Neural progenitor cell (in vitro differentiated cells): ENCODE data around the gene BLCAP. TPM values are rescaled to one million over a fixed set of nuclear protein-coding genes. Genes with fewer than 3 reads are reported as not detected.
"Not testable (repeated sequence)": the region's sequence is repeated elsewhere in the genome, so short reads cannot be mapped to it uniquely, and the experiment has no call there.

Experiments
- DNase-seq: peaks from one replicate; pipeline ENCODE4 v3.0.0-alpha.2; 2016; ENCODE audit warnings: low spot score
- H2AFZ ChIP-seq: fragments of 200-600 bp; sonication (generic); replicated peaks from 2 replicates; pipeline ENCODE4 v1.6.1; 2016; ENCODE audit warnings: antibody characterized with exemption
- H3F3A ChIP-seq: fragments of 200-600 bp; sonication (generic); 2 replicates; pipeline ENCODE4 v1.6.1; 2016; ENCODE audit warnings: antibody characterized with exemption, low read depth
- H3K27ac ChIP-seq: fragments of 200-600 bp; sonication (generic); 2 replicates; pipeline ENCODE4 v1.5.1; 2016; ENCODE audit warnings: mild to moderate bottlenecking
- H3K27me3 ChIP-seq: fragments of 200-600 bp; sonication (generic); 2 replicates; pipeline ENCODE4 v1.6.1; 2016; ENCODE audit warnings: mild to moderate bottlenecking, moderate library complexity
- H3K36me3 ChIP-seq: fragments of 200-600 bp; sonication (generic); 2 replicates; pipeline ENCODE4 v1.5.1; 2016
- H3K4me1 ChIP-seq: fragments of 200-600 bp; sonication (generic); 2 replicates; pipeline ENCODE4 v1.6.1; 2016; ENCODE audit warnings: mixed run types
- H3K4me2 ChIP-seq: fragments of 200-600 bp; sonication (generic); 2 replicates; pipeline ENCODE4 v1.6.1; 2016
- H3K4me3 ChIP-seq: fragments of 200-600 bp; sonication (generic); 2 replicates; pipeline ENCODE4 v1.5.1; 2016
- H3K79me2 ChIP-seq: fragments of 200-600 bp; sonication (generic); 2 replicates; pipeline ENCODE4 v1.6.1; 2016; ENCODE audit warnings: low read depth
- H3K9ac ChIP-seq: fragments of 200-600 bp; sonication (generic); 2 replicates; pipeline ENCODE4 v1.6.1; 2016
- H3K9me3 ChIP-seq: fragments of 200-600 bp; sonication (generic); 2 replicates; pipeline ENCODE4 v1.5.1; 2016; ENCODE audit warnings: low read depth
- H4K20me1 ChIP-seq: fragments of 200-600 bp; sonication (generic); 2 replicates; pipeline ENCODE4 v1.6.1; 2016; ENCODE audit warnings: low read depth
- H3K27ac Mint-ChIP-seq: 3 replicates; pipeline ENCODE4 v1.8.0; 2021; ENCODE audit warnings: mixed read lengths
- H3K27me3 Mint-ChIP-seq: 2 replicates; pipeline ENCODE4 v1.8.0; 2022; ENCODE audit warnings: low read depth, mild to moderate bottlenecking, inconsistent platforms, moderate library complexity, mixed read lengths; ENCODE audit not compliant: insufficient read depth
- H3K36me3 Mint-ChIP-seq: 3 replicates; pipeline ENCODE4 v1.8.0; 2021; ENCODE audit warnings: mixed read lengths
- H3K4me1 Mint-ChIP-seq: 3 replicates; pipeline ENCODE4 v1.8.0; 2021; ENCODE audit warnings: mixed read lengths
- H3K4me3 Mint-ChIP-seq: 3 replicates; pipeline ENCODE4 v1.8.0; 2021; ENCODE audit warnings: mild to moderate bottlenecking, moderate library complexity, mixed read lengths
- H3K9me3 Mint-ChIP-seq: 3 replicates; pipeline ENCODE4 v1.8.0; 2020; ENCODE audit warnings: mixed read lengths
- CTCF ChIP-seq: fragments of 200-600 bp; sonication (generic); IDR thresholded peaks from 2 replicates; pipeline ENCODE4 v1.5.1; 2017; ENCODE audit warnings: antibody characterized with exemption, mild to moderate bottlenecking
- EZH2 ChIP-seq: fragments of 200-600 bp; sonication (generic); IDR thresholded peaks from 2 replicates; pipeline ENCODE4 v1.6.1; 2017; ENCODE audit warnings: antibody characterized with exemption, mild to moderate bottlenecking, moderate library complexity
- EZH2phosphoT487 ChIP-seq: fragments of 200-600 bp; sonication (generic); IDR thresholded peaks from 2 replicates; pipeline ENCODE4 v1.6.1; 2017; ENCODE audit warnings: antibody characterized with exemption
- total RNA-seq: library from RNA; depleted of rRNA; stranded (reverse); fragments of >200 nt; gene quantifications from 2 replicates; pipeline ENCODE4 v1.2.3, GENCODE V29; 2015; ENCODE audit warnings: low replicate concordance

The BLCAP gene
- total RNA-seq, 1 donor from 2014 or later = 46.4 TPM

GRCh38 chr20:37474386-37474785 lies 53.3 kb downstream of the BLCAP start:
- Mint-ChIP-seq H3K36me3 (no peaks in the 10 kb centered on the region), H3K9me3 (no peaks in the 10 kb centered on the region), H3K27me3 (peaks cover 11% of the 10 kb centered on the region), H3K27ac (peak overlapping the region; percentile 85), H3K4me1 (peaks cover 22% of the 10 kb centered on the region), H3K4me3 (no peak overlapping the region)
- Histone ChIP-seq H4K20me1 (no peaks in the 10 kb centered on the region), H3K9ac (no peak overlapping the region), H3K79me2 (no peaks in the 10 kb centered on the region), H3K27me3 (no peaks in the 10 kb centered on the region), H3K4me3 (no peak overlapping the region), H3K4me1 (no peaks in the 10 kb centered on the region), H3F3A (peaks cover 2% of the 10 kb centered on the region), H3K27ac (no peak overlapping the region), H3K4me2 (no peak overlapping the region), H2AFZ (no peak overlapping the region), H3K9me3 (no peaks in the 10 kb centered on the region), H3K36me3 (no peaks in the 10 kb centered on the region)
- no peak for TF ChIP-seq CTCF
- TF ChIP-seq EZH2phosphoT487 = no peak
- no peak for TF ChIP-seq EZH2
- no peak for DNase-seq

- no peaks in the 10 kb centered on the region for H3K36me3 Mint-ChIP-seq
- DNase-seq = no peak
- H3K9me3 ChIP-seq = no peaks in the 10 kb centered on the region
- no peak overlapping the region for H2AFZ ChIP-seq
- peaks cover 2% of the 10 kb centered on the region for H3F3A ChIP-seq
- H3K4me1 ChIP-seq = no peaks in the 10 kb centered on the region
- H3K27me3 ChIP-seq = no peaks in the 10 kb centered on the region
- no peak overlapping the region for H3K9ac ChIP-seq
- no peak overlapping the region for H3K27ac Mint-ChIP-seq
- no peak overlapping the region for H3K4me3 ChIP-seq
- H3K27me3 Mint-ChIP-seq = peaks cover 9% of the 10 kb centered on the region
- H3K4me1 Mint-ChIP-seq = peaks cover 22% of the 10 kb centered on the region
- no peak overlapping the region for H3K4me2 ChIP-seq
- no peak for TF ChIP-seq CTCF
- TF ChIP-seq EZH2phosphoT487 = no peak
- TF ChIP-seq EZH2 = no peak
- no peak overlapping the region for H3K27ac ChIP-seq
- H4K20me1 ChIP-seq = no peaks in the 10 kb centered on the region
- no peaks in the 10 kb centered on the region for H3K36me3 ChIP-seq
- no peaks in the 10 kb centered on the region for H3K9me3 Mint-ChIP-seq
- H3K79me2 ChIP-seq = no peaks in the 10 kb centered on the region
- no peak overlapping the region for H3K4me3 Mint-ChIP-seq
Observed at GRCh38 chr20:37473249-37474000, 54.3 kb downstream of the BLCAP start.

GRCh38 chr20:37472435-37472834 lies 55.2 kb downstream of the BLCAP start:
- H3K27ac Mint-ChIP-seq, H4K20me1 ChIP-seq, H3K4me1 ChIP-seq, H3K36me3 Mint-ChIP-seq, H3K9me3 Mint-ChIP-seq, H3K27me3 ChIP-seq, H3F3A ChIP-seq, H2AFZ ChIP-seq, H3K36me3 ChIP-seq, H3K9me3 ChIP-seq, H3K79me2 ChIP-seq, H3K4me3 ChIP-seq, H3K9ac ChIP-seq, H3K4me2 ChIP-seq, H3K27ac ChIP-seq, DNase-seq, H3K4me3 Mint-ChIP-seq: not testable (repeated sequence)
- Mint-ChIP-seq H3K4me1 (peaks cover 22% of the 10 kb centered on the region), H3K27me3 (peaks cover 12% of the 10 kb centered on the region)

- Mint-ChIP-seq H3K9me3 (no peaks in the 10 kb centered on the region), H3K27ac (no peak overlapping the region), H3K36me3 (no peaks in the 10 kb centered on the region), H3K4me1 (peaks cover 22% of the 10 kb centered on the region), H3K27me3 (peaks cover 12% of the 10 kb centered on the region), H3K4me3 (no peak overlapping the region)
- Histone ChIP-seq H2AFZ (no peak overlapping the region), H3K36me3 (no peaks in the 10 kb centered on the region), H3F3A (peaks cover 2% of the 10 kb centered on the region), H3K79me2 (no peaks in the 10 kb centered on the region), H3K9me3 (no peaks in the 10 kb centered on the region), H3K4me2 (no peak overlapping the region), H3K27ac (no peak overlapping the region), H3K4me1 (no peaks in the 10 kb centered on the region), H3K4me3 (no peak overlapping the region), H4K20me1 (no peaks in the 10 kb centered on the region), H3K27me3 (no peaks in the 10 kb centered on the region), H3K9ac (no peak overlapping the region)
- TF ChIP-seq CTCF = no peak
- TF ChIP-seq EZH2phosphoT487 = no peak
- TF ChIP-seq EZH2 = no peak
- DNase-seq = no peak
Observed at GRCh38 chr20:37471741-37472235, 55.9 kb downstream of the BLCAP start.

GRCh38 chr20:37470190-37470589 lies 57.5 kb downstream of the BLCAP start:
- H3K4me3 Mint-ChIP-seq = not testable (repeated sequence)
- peaks cover 17% of the 10 kb centered on the region for H3K4me1 Mint-ChIP-seq

More at GRCh38 chr20:37470190-37470589, 57.5 kb downstream of the BLCAP start:
- not testable (repeated sequence) for H3K79me2 ChIP-seq, DNase-seq, H3K27me3 ChIP-seq, H3F3A ChIP-seq, H3K9me3 Mint-ChIP-seq, H3K36me3 Mint-ChIP-seq, H4K20me1 ChIP-seq, H3K9me3 ChIP-seq, H3K36me3 ChIP-seq, H3K27ac ChIP-seq, H3K4me3 ChIP-seq, H2AFZ ChIP-seq, H3K9ac ChIP-seq, H3K27ac Mint-ChIP-seq, H3K4me2 ChIP-seq, H3K4me1 ChIP-seq
- peaks cover 15% of the 10 kb centered on the region for H3K27me3 Mint-ChIP-seq
